Retinal pigment epithelial cell (primary cell): ENCODE results near the gene GALNT9.

Experiments used
- DNase-seq: peaks from one replicate; pipeline ENCODE4 v3.0.0-alpha.2; 2010; ENCODE audit warnings: low read depth
- H3K4me3 ChIP-seq: 2 replicates; pipeline ENCODE4 v1.5.1; 2011; ENCODE audit warnings: mild to moderate bottlenecking, low read length, control low read depth, moderate library complexity
- CTCF ChIP-seq: conservative IDR thresholded peaks from 2 replicates; pipeline ENCODE4 v1.5.1; 2011; ENCODE audit warnings: low read depth, low read length, control low read depth, inconsistent platforms

GALNT9 gene

DNA sequence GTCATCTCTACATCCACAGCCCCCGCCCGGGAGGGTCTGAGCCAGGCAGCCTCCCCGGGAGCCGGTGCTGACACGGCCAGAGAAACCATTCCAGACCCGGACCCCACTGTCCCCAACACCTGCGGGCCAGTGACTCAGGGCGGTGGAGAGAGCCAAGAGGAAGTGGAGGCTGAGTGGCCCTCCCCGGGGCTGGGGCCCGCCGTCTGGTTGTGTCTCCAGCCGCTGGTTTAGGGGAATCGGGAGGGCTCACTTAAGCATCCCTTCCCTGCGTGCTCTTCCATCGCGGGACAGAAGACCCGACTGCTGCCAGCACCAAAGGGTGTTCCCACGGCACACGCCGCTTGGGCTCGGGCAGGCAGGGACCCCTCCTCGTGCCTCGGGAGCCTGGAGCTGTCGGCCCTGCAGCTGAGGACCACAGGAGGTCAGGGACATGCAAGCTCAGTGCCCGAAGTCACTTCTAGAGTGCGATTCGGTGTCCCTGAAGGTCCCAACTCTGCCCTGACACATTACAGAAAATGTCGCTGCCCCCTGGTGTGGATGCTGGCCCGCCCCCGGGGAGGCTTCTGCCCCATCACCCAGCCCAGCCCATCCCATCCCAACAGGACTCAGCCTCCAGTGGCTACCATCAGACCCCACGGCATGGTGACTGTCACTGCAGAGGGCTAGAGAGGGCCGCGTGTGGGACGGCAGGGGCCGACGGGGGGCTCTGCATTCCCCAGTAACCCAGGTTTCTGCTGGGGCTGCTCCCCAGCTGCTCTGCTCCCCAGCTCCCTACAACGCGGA is 50.8 kb downstream of the GALNT9 start:
- no peak for DNase-seq
- no peak for TF ChIP-seq CTCF
- H3K4me3 ChIP-seq, result no peak overlapping the region

GRCh38 chr12:132277949-132278348 is 51.4 kb downstream of the GALNT9 start:
- TF ChIP-seq CTCF, result no peak
- H3K4me3 ChIP-seq, result no peak overlapping the region
- no peak for DNase-seq

GRCh38 chr12:132277374-132277941 is 51.9 kb downstream of the GALNT9 start:
- no peak for TF ChIP-seq CTCF
- DNase-seq, result no peak
- H3K4me3 ChIP-seq, result no peak overlapping the region

GRCh38 chr12:132276827-132277373 is 52.5 kb downstream of the GALNT9 start:
- no peak for DNase-seq
- no peak overlapping the region for H3K4me3 ChIP-seq
- no peak for TF ChIP-seq CTCF

GRCh38 chr12:132276066-132276826 is 53.1 kb downstream of the GALNT9 start:
- no peak for DNase-seq
- no peak overlapping the region for H3K4me3 ChIP-seq
- TF ChIP-seq CTCF, result no peak

- no peak for DNase-seq
- no peak for TF ChIP-seq CTCF
- H3K4me3 ChIP-seq, result no peak overlapping the region
Observed at GRCh38 chr12:132275631-132276030, 53.8 kb downstream of the GALNT9 start.
